ENCODE data around the gene SLC37A2. TPM values are rescaled to one million over a fixed set of nuclear protein-coding genes. Genes with fewer than 3 reads are reported as not detected.

Gene SLC37A2
- total and polyA plus RNA-seq, 2 experiments from 2014 or later, result 0.98 to 1.0 TPM

DNA sequence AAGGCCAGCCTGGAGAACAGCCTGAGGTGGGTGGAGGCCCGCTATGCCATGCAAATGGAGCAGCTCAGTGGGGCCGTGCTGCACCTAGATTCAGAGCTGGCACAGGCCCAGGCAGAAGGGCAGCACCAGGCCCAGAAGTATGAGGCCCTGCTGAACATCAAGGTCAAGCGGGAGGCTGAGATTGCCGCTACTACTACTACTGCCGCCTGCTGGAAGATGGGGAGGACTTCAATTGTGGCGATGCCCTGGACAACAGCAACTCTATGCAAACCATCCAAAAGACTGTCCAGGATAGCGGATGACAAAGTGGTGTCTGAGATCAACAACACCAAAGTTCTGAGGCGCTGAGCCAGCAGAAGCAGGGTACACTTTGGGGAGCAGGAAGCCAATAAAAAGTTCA lies 51.4 kb downstream of the SLC37A2 start:
- H3K27me3 ChIP-seq, result no peaks in the 10 kb centered on the region
- DNase-seq (ENCODE audit: low read depth in 1 of 2, low spot score in 1 of 2), result no peak
- no peaks in the 10 kb centered on the region for H3K9me3 ChIP-seq (ENCODE audit: low read depth)
- no peaks in the 10 kb centered on the region for H3K36me3 ChIP-seq
- H3K27ac ChIP-seq, result no peak overlapping the region
- H3K4me3 ChIP-seq, result no peak overlapping the region
- H3K4me1 ChIP-seq (ENCODE audit: low read depth), result peaks cover 4% of the 10 kb centered on the region
- TF ChIP-seq, protein P1, sequence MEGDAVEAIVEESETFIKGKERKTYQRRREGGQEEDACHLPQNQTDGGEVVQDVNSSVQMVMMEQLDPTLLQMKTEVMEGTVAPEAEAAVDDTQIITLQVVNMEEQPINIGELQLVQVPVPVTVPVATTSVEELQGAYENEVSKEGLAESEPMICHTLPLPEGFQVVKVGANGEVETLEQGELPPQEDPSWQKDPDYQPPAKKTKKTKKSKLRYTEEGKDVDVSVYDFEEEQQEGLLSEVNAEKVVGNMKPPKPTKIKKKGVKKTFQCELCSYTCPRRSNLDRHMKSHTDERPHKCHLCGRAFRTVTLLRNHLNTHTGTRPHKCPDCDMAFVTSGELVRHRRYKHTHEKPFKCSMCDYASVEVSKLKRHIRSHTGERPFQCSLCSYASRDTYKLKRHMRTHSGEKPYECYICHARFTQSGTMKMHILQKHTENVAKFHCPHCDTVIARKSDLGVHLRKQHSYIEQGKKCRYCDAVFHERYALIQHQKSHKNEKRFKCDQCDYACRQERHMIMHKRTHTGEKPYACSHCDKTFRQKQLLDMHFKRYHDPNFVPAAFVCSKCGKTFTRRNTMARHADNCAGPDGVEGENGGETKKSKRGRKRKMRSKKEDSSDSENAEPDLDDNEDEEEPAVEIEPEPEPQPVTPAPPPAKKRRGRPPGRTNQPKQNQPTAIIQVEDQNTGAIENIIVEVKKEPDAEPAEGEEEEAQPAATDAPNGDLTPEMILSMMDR (IDR thresholded peaks at IDR 0.05; ENCODE audit: low read depth, low read length), result peak; percentile 12

DNA sequence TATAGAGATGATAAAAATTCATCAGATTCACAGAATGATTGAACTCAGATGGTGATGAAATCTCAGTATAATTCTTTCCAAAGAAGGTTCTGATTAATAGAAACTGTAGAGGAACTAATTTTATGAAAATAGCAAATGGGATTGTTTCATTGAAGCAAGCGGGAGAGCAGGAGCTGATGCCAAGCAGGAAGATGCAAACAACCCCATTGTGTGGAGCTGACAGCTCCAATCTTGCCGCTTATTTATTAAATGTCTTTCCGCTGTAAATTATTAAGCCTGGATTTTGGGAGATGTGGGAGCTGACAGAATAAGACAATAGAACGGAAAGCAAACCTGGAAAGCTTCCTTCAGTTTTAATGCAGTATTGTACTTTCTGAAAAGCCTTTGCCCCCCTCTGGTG lies 54.3 kb downstream of the SLC37A2 start:
- DNase-seq (ENCODE audit: low read depth in 1 of 2, low spot score in 1 of 2), result no peak
- Histone ChIP-seq H3K36me3 (no peaks in the 10 kb centered on the region), H3K9me3 (ENCODE audit: low read depth) (no peaks in the 10 kb centered on the region), H3K27me3 (no peaks in the 10 kb centered on the region), H3K27ac (no peak overlapping the region), H3K4me1 (ENCODE audit: low read depth) (no peaks in the 10 kb centered on the region), H3K4me3 (no peak overlapping the region)
- TF ChIP-seq, protein P1 (IDR thresholded peaks at IDR 0.05; ENCODE audit: low read depth, low read length), result no peak

DNA sequence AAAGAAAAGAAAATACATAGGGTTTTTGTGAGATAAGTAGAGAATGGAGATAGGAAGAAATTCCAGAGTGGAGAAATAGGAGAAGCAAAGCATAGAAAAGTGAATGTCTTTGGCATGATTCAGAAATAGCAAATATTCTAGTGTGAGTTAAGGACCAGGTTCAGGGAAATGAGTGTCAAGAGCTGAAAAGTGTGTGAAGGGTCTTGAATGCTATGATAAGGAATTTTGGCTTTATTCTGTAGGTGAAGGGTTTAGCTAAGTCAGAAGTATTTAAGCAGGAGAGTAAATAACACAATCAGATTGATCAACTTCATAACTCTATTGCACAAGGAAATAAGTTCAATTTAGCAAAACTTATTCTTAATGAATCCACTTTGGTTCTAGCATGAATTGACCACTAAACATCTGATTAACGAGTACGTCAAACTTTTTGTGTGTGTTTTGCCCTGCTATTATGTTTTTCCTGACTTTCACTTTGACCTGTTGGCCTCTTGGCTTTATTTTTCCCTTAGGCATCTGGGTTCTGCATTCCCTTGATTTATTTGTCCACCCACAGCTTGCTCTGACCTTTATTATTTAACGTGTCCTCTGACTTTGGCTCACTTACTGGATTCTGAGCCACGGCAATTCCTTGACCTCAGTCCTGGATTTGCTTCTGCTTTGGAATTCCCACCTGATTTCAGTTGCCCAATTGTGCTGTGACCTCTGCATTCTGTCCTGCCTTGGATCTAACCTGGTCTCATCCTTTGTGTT lies 60.3 kb downstream of the SLC37A2 start:
- no peaks in the 10 kb centered on the region for H3K36me3 ChIP-seq
- no peak for DNase-seq (ENCODE audit: low read depth in 1 of 2, low spot score in 1 of 2)
- TF ChIP-seq, protein P1 (IDR thresholded peaks at IDR 0.05; ENCODE audit: low read depth, low read length), result no peak
- no peaks in the 10 kb centered on the region for H3K9me3 ChIP-seq (ENCODE audit: low read depth)
- H3K4me3 ChIP-seq, result no peak overlapping the region
- H3K27ac ChIP-seq, result no peak overlapping the region
- H3K4me1 ChIP-seq (ENCODE audit: low read depth), result no peaks in the 10 kb centered on the region
- peaks cover 5% of the 10 kb centered on the region for H3K27me3 ChIP-seq

DNA sequence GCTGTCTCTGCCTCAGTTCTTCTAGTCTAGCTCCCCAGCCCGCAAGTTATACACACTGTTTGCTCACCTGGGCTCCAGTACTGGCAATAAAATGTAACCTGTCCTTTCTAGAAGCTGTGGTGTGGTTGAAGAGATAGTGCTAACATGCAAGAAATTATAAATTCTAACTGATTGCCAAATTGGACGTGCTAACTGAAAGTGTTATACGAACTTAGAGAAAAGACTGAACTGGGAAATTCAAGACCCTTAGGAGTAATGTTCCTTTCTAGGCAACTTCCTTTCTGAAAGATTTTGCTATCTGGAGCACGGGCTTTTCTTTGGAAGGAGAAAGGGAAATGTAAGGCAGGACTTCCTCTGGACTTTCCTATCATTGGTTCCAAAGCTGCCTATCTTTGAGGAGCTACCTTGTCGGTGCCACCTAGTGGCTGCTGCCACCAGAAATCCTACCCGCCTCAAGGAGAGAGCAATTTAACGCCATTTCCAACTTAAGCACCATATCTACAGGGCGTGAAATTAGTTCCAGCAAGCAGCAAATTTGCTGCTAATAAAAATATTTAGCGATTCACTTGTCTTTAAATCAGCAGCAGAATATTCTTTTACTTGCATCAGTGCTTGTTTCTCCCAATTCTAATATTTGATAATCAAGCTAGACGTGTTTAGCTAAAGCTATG lies 61.0 kb downstream of the SLC37A2 start:
- no peak overlapping the region for H3K4me3 ChIP-seq
- TF ChIP-seq, protein P1 (IDR thresholded peaks at IDR 0.05; ENCODE audit: low read depth, low read length), result peak; percentile 44
- no peaks in the 10 kb centered on the region for H3K4me1 ChIP-seq (ENCODE audit: low read depth)
- no peaks in the 10 kb centered on the region for H3K36me3 ChIP-seq
- no peak overlapping the region for H3K27ac ChIP-seq
- H3K9me3 ChIP-seq (ENCODE audit: low read depth), result no peaks in the 10 kb centered on the region
- peaks cover 5% of the 10 kb centered on the region for H3K27me3 ChIP-seq
- DNase-seq (ENCODE audit: low read depth in 1 of 2, low spot score in 1 of 2), result peak; percentile 39 to 66

DNA sequence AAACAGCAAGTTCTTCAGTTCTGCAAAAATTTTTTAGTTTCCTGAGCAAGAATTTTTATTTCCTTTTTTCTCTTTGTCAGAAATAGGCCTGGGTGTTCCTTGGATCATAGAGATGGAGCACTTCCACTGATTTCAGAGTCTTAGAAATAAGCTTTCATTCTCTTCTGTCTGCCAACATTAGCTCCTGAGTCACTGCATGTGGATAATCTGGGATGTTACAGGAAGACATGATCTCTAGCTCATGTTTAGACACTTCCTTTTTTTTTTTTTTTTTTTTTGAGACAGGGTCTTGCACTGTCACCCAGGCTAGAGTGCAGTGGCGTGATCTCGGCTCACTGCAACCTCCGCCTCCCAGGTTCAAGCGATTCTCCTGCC lies 61.5 kb downstream of the SLC37A2 start:
- TF ChIP-seq, protein P1 (IDR thresholded peaks at IDR 0.05; ENCODE audit: low read depth, low read length), result no peak
- Histone ChIP-seq H3K4me1 (ENCODE audit: low read depth) (peaks cover 3% of the 10 kb centered on the region), H3K27me3 (peaks cover 5% of the 10 kb centered on the region), H3K27ac (no peak overlapping the region), H3K36me3 (no peaks in the 10 kb centered on the region), H3K9me3 (ENCODE audit: low read depth) (no peaks in the 10 kb centered on the region), H3K4me3 (no peak overlapping the region)
- no peak for DNase-seq (ENCODE audit: low read depth in 1 of 2, low spot score in 1 of 2)

Data from cardiac muscle cell (in vitro differentiated cells and primary cell).